K562 (cell line): ENCODE measurements around the gene KRTAP4-12. TPM values are rescaled to one million over a fixed set of nuclear protein-coding genes. Genes with fewer than 3 reads are reported as not detected.
A peak's percentile ranks its signal among the peaks of the same experiment; 100 is the strongest.

Experiments used
- ATAC-seq: fragments of 200-7000 bp; cut with Tn5 transposase; 3 replicates; pipeline ENCODE4 v1.9.1; 2020; ENCODE audit warnings: moderate library complexity
- BruUV-seq: library from RNA; stranded (reverse); fragments of 400-500 nt; replicated peaks from 2 replicates; lab custom pipeline; 2021; lab: Mats Ljungman, UMichigan
- CTCF ChIA-PET: fragments of 300-600 bp; formaldehyde crosslinking; extraction: SDS; loops from one replicate; lab custom pipeline; 2021; ENCODE audit warnings: low intra/inter-chr PET ratio; lab: Yijun Ruan, JAX
- POLR2A ChIA-PET: fragments of 300-600, 350-650 bp; sonication (Branson Sonifier 250); formaldehyde crosslinking; extraction: SDS; loops from one replicate; lab custom pipeline; 2021; ENCODE audit warnings: antibody characterized with exemption, inconsistent platforms; lab: Yijun Ruan, JAX
- DNase-seq, 4 experiments: peaks; one replicate each; pipeline versions ENCODE4 v3.0.0 to v3.0.0-alpha.2; 2011 to 2018; ENCODE audit warnings: low spot score in 3 of 4, mixed read lengths in 3 of 4; ENCODE audit errors: extremely low read depth in 1 of 4
- FAIRE-seq: peaks from 2 replicates; lab custom pipeline; 2011; peaks lifted over from hg19 to GRCh38; lab: Jason Lieb, UNC
- H2AFZ ChIP-seq: 2 replicates; pipeline ENCODE4 v1.6.0; 2011; ENCODE audit warnings: low read depth, low read length, control low read depth, inconsistent platforms
- H3K27ac ChIP-seq: fragments of 200-600 bp; 3 replicates; pipeline ENCODE4 v1.8.0; 2011; ENCODE audit warnings: low read depth, mild to moderate bottlenecking, control low read depth, inconsistent platforms, low read length, moderate library complexity, mixed read lengths; ENCODE audit errors: extremely low read depth
- H3K27me3 ChIP-seq, 2 experiments: fragments of 300-600 bp in 1 of 2; 2 replicates in 1 of 2; 3 replicates in 1 of 2; pipeline versions ENCODE4 v1.6.0 to v1.8.0; 2011; ENCODE audit warnings: inconsistent platforms in 2 of 2, low read length in 2 of 2, mild to moderate bottlenecking in 1 of 2, mixed read lengths in 1 of 2, moderate library complexity in 1 of 2; ENCODE audit not compliant: control insufficient read depth in 2 of 2, insufficient read depth in 2 of 2
- H3K36me3 ChIP-seq: fragments of 300-600 bp; 3 replicates; pipeline ENCODE4 v1.8.0; 2011; ENCODE audit warnings: mild to moderate bottlenecking, low read length, inconsistent platforms; ENCODE audit not compliant: control insufficient read depth, insufficient read depth
- H3K4me1 ChIP-seq, 2 experiments: fragments of 200-600 bp in 1 of 2; replicated peaks in 1 of 2; 2 replicates in 1 of 2; 3 replicates in 1 of 2; pipeline versions ENCODE4 v1.5.1 to v1.8.0; 2011; ENCODE audit warnings: inconsistent platforms in 2 of 2, low read length in 2 of 2, mild to moderate bottlenecking in 1 of 2, mixed read lengths in 1 of 2, moderate library complexity in 1 of 2; ENCODE audit not compliant: control insufficient read depth in 2 of 2, insufficient read depth in 2 of 2
- H3K4me2 ChIP-seq: 2 replicates; pipeline ENCODE4 v1.6.1; 2011; ENCODE audit warnings: low read length, control low read depth, inconsistent platforms, mixed read lengths; ENCODE audit not compliant: insufficient read depth
- H3K4me3 ChIP-seq: fragments of 200-600 bp; sonication (generic), shearing (Covaris generic); 2 replicates; pipeline ENCODE4 v1.5.1; 2016; ENCODE audit warnings: control low read depth, inconsistent platforms
- H3K79me2 ChIP-seq: fragments of 200-600 bp; 3 replicates; pipeline ENCODE4 v1.8.0; 2011; ENCODE audit warnings: low read length, inconsistent platforms; ENCODE audit not compliant: control insufficient read depth, insufficient read depth
- H3K9ac ChIP-seq, 2 experiments: 2 replicates each; pipeline versions ENCODE4 v1.6.0 to v1.6.1; 2011; ENCODE audit warnings: low read depth in 2 of 2, low read length in 2 of 2, control low read depth in 1 of 2, inconsistent platforms in 1 of 2, mild to moderate bottlenecking in 1 of 2, mixed read lengths in 1 of 2; ENCODE audit not compliant: insufficient read depth in 1 of 2
- H3K9me1 ChIP-seq: one replicate; pipeline ENCODE4 v1.6.0; 2011; ENCODE audit warnings: inconsistent platforms, mild to moderate bottlenecking, low read length, moderate library complexity; ENCODE audit not compliant: control insufficient read depth, insufficient read depth
- H3K9me3 ChIP-seq: replicated peaks from 2 replicates; pipeline ENCODE4 v1.5.1; 2011; ENCODE audit warnings: low read depth, low read length, inconsistent platforms; ENCODE audit not compliant: control insufficient read depth, insufficient read depth
- H4K20me1 ChIP-seq: replicated peaks from 2 replicates; pipeline ENCODE4 v1.6.1; 2011; ENCODE audit warnings: low read length, inconsistent platforms, mixed read lengths; ENCODE audit not compliant: control insufficient read depth, insufficient read depth
- HEY1 ChIP-seq: fragments of 250-450 bp; sonication (Bioruptor Pico); IDR thresholded peaks from 2 replicates; pipeline ENCODE4 v1.5.0; 2020; ENCODE audit warnings: mild to moderate bottlenecking, moderate library complexity, borderline replicate concordance
- U2AF1 ChIP-seq: fragments of 200-400 bp; formaldehyde crosslinking; optimal IDR thresholded peaks from 2 replicates; pipeline ENCODE3; 2017; ENCODE audit warnings: mild to moderate bottlenecking, low read depth, low read length, moderate library complexity
- ZNF77 ChIP-seq: fragments of 250-450 bp; sonication (Bioruptor Pico); IDR thresholded peaks from 2 replicates; pipeline ENCODE4 v1.5.0; 2020
- WGBS: fragments of 100-300 bp; shearing (Covaris generic); methylation state at CpG from one replicate; pipeline ENCODE4 v1.1.6; 2016; ENCODE audit warnings: low coverage, mixed read lengths; ENCODE audit not compliant: insufficient coverage; ENCODE audit errors: missing lambda C conversion rate; 5-methylcytosine and 5-hydroxymethylcytosine counted together
- in situ Hi-C: fragments of 300-500 bp; cut with MboI; formaldehyde crosslinking; loops from 4 replicates; pipeline ENCODE4 v1.15.0; 2018; ENCODE audit warnings: inconsistent platforms, mixed read lengths
- intact Hi-C: fragments of 100-400 bp; cut with micrococcal nuclease; formaldehyde crosslinking; loops from 2 replicates; pipeline ENCODE4 v1.14.2; 2022
- polyA plus RNA-seq, 8 experiments: library from polyadenylated mRNA; depleted of rRNA in 4 of 8; stranded (reverse) in 5 of 8; unstranded in 3 of 8; fragments of >200 nt; fragmentation: Nextera tagmentation in 2 of 8; fragmentation: Illumina TruSeq in 1 of 8; extraction: Ambion mirVana in 2 of 8; extraction: Trizol in 1 of 8; gene quantifications; 2 replicates each; pipeline versions ENCODE4 v1.2.1 to v1.2.3, GENCODE V29; 2011 to 2014; ENCODE audit warnings: inconsistent platforms in 1 of 8, missing spikeins in 1 of 8
- total RNA-seq, 7 experiments: library from RNA; depleted of rRNA in 6 of 7; stranded (reverse); fragments of >200 nt in 6 of 7; fragmentation: Illumina TruSeq in 2 of 7; extraction: Trizol in 2 of 7; gene quantifications; 2 replicates each; pipeline versions ENCODE4 v1.2.1 to v1.2.3, GENCODE V29; 2011 to 2021; ENCODE audit warnings: low replicate concordance in 1 of 7
- TF ChIP-seq, protein P1 (sequence below): fragments of 450-650 bp; formaldehyde crosslinking; IDR thresholded peaks from 2 replicates; pipeline ENCODE4 v1.4.0; 2020; ENCODE audit warnings: mild to moderate bottlenecking
- TF ChIP-seq, protein P2 (sequence below): sonication (generic); formaldehyde crosslinking; IDR thresholded peaks from 2 replicates; pipeline ENCODE4 v1.8.0; 2023; ENCODE audit warnings: mild to moderate bottlenecking, missing genetic modification reagents
- TF ChIP-seq, protein P3 (sequence below): IDR thresholded peaks from 3 replicates; pipeline ENCODE4 v1.6.1; 2011; ENCODE audit warnings: borderline replicate concordance, mild to moderate bottlenecking; ENCODE audit not compliant: insufficient read length, insufficient read depth

The KRTAP4-12 gene
- total and polyA plus RNA-seq, 9 of the 15 experiments (the other 6 are each of a cell fraction or from before 2014, with no cell fraction given), result not detected

- H3K36me3 ChIP-seq, result no peaks in the 10 kb centered on the region
- H3K79me2 ChIP-seq, result no peaks in the 10 kb centered on the region
- 0% methylated on average over 1 of the region's 1 CpG for WGBS
- in situ Hi-C loops, result no loop called here
- no peak overlapping the region for H3K4me3 ChIP-seq
- TF ChIP-seq, protein P1, sequence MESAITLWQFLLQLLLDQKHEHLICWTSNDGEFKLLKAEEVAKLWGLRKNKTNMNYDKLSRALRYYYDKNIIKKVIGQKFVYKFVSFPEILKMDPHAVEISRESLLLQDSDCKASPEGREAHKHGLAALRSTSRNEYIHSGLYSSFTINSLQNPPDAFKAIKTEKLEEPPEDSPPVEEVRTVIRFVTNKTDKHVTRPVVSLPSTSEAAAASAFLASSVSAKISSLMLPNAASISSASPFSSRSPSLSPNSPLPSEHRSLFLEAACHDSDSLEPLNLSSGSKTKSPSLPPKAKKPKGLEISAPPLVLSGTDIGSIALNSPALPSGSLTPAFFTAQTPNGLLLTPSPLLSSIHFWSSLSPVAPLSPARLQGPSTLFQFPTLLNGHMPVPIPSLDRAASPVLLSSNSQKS, result no peak
- peak; percentile 32 for TF ChIP-seq U2AF1
- TF ChIP-seq, protein P2, sequence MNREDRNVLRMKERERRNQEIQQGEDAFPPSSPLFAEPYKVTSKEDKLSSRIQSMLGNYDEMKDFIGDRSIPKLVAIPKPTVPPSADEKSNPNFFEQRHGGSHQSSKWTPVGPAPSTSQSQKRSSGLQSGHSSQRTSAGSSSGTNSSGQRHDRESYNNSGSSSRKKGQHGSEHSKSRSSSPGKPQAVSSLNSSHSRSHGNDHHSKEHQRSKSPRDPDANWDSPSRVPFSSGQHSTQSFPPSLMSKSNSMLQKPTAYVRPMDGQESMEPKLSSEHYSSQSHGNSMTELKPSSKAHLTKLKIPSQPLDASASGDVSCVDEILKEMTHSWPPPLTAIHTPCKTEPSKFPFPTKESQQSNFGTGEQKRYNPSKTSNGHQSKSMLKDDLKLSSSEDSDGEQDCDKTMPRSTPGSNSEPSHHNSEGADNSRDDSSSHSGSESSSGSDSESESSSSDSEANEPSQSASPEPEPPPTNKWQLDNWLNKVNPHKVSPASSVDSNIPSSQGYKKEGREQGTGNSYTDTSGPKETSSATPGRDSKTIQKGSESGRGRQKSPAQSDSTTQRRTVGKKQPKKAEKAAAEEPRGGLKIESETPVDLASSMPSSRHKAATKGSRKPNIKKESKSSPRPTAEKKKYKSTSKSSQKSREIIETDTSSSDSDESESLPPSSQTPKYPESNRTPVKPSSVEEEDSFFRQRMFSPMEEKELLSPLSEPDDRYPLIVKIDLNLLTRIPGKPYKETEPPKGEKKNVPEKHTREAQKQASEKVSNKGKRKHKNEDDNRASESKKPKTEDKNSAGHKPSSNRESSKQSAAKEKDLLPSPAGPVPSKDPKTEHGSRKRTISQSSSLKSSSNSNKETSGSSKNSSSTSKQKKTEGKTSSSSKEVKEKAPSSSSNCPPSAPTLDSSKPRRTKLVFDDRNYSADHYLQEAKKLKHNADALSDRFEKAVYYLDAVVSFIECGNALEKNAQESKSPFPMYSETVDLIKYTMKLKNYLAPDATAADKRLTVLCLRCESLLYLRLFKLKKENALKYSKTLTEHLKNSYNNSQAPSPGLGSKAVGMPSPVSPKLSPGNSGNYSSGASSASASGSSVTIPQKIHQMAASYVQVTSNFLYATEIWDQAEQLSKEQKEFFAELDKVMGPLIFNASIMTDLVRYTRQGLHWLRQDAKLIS (CRISPR knock-in tag), result no peak
- no peak for TF ChIP-seq HEY1 (CRISPR knock-in tag)
- no peak for TF ChIP-seq ZNF77 (CRISPR knock-in tag)
- TF ChIP-seq, protein P3, sequence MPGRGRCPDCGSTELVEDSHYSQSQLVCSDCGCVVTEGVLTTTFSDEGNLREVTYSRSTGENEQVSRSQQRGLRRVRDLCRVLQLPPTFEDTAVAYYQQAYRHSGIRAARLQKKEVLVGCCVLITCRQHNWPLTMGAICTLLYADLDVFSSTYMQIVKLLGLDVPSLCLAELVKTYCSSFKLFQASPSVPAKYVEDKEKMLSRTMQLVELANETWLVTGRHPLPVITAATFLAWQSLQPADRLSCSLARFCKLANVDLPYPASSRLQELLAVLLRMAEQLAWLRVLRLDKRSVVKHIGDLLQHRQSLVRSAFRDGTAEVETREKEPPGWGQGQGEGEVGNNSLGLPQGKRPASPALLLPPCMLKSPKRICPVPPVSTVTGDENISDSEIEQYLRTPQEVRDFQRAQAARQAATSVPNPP, result no peak
- no peak overlapping the region for H2AFZ ChIP-seq
- no peak overlapping the region for H3K27ac ChIP-seq
- H3K9me3 ChIP-seq, result no peaks in the 10 kb centered on the region
- POLR2A ChIA-PET, result no interaction called here
- CTCF ChIA-PET, result no interaction called here
- no peak overlapping the region for H3K4me2 ChIP-seq
- no peaks in the 10 kb centered on the region for H4K20me1 ChIP-seq
- ATAC-seq (no peak), DNase-seq (no peak), FAIRE-seq (no peak)
- H3K9me1 ChIP-seq, result no peaks in the 10 kb centered on the region
- intact Hi-C loops, result no loop called here
- H3K9ac ChIP-seq, result no peak overlapping the region
- no peaks in the 10 kb centered on the region for H3K4me1 ChIP-seq
- BruUV-seq, result no TSS peak
- H3K27me3 ChIP-seq, result no peaks in the 10 kb centered on the region
These were observed 20.9 kb upstream of the KRTAP4-12 start for GRCh38 chr17:41144846-41145245.
